ENCODE data around the gene COA8.

COA8 gene

GRCh38 chr14:103526247-103526913 is 36.4 kb upstream of the COA8 start:
- no peak for DNase-seq

- no peak for DNase-seq
Measured at GRCh38 chr14:103526914-103527248, 35.9 kb upstream of the COA8 start.

DNA sequence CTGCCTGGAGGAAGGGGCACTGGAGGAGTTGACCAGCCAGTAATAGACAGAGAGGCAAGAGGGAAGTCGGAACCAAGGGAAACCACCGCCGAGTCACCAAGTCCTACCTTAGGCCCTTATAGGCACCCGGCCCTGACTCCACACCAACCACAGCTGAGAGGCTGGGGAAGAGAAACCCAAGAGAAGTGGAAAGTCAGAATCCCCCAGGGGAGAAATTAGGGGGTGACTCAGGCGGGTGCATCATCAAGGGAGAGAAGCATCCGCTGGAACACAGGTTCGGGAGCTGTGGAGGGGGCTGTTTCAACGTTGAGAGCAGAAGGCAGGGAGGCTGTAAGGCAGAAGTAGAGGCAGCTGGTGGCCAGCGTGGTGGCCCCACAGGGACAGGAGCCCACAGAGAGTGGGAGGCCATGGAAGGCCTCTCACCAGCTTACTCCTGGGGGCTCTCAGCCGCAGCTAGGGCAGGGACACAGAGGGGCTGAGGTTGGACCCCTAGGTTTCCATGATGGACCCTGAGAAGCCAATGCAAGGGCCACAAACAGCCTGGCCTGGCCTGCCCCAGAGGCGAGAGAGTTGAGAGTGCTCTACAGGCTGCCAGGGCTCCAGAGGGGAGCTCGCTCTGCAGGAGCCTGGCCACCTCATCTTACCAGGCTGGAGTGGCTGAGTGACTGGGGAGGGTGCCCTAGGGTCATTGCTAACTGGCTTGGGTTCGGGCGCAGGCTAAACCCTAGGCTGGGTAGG is 35.2 kb upstream of the COA8 start:
- no peak for DNase-seq

- DNase-seq: peak; percentile 11
Measured at GRCh38 chr14:103528146-103528586, 34.6 kb upstream of the COA8 start.

DNA sequence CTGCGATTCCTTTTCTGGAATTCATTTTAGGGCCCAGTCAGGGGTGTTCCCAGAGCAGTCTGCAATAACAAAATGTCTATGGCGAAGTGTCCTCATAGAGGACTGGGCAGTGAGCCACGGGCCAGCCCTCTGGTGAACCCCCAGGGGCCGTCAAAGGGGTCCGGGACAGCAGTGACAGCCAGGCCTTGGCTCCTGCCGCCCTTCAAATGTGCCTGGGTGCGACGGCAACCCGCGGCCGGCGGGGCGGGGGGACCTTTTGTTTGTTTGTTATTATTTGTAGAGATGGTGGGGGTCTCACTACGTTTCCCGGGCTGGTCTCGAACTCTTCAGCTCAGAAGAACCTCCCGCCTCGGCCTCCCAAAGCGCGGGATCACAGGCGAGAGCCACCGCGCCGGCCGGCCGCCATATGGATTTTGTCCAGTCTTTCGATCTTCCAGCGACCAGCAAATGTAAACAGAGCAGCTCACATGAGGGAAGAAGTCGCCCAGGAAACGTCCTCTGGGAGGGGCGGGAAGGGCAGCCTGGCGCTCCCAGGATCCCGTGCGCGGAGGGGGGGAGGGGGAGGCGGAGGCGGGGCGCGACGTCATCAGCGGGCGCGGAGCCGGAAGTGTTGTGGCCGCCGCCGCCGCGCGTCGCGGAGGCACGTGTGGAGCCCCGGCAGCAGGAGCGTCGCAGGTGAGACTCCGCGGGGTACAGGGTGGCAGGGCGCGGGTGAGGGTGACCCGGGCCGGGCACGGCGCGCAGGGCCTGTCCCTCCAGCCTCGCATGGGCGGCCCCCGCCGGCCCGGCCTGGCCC is 34.0 kb upstream of the COA8 start, which contains the start of gene TRMT61A:
Gene TRMT61A (plus strand): TSS at position 610 of the 796 bp plus-strand sequence. CDS start 783 bp downstream, outside the sequence.
- peak; percentile 78 for DNase-seq

DNA sequence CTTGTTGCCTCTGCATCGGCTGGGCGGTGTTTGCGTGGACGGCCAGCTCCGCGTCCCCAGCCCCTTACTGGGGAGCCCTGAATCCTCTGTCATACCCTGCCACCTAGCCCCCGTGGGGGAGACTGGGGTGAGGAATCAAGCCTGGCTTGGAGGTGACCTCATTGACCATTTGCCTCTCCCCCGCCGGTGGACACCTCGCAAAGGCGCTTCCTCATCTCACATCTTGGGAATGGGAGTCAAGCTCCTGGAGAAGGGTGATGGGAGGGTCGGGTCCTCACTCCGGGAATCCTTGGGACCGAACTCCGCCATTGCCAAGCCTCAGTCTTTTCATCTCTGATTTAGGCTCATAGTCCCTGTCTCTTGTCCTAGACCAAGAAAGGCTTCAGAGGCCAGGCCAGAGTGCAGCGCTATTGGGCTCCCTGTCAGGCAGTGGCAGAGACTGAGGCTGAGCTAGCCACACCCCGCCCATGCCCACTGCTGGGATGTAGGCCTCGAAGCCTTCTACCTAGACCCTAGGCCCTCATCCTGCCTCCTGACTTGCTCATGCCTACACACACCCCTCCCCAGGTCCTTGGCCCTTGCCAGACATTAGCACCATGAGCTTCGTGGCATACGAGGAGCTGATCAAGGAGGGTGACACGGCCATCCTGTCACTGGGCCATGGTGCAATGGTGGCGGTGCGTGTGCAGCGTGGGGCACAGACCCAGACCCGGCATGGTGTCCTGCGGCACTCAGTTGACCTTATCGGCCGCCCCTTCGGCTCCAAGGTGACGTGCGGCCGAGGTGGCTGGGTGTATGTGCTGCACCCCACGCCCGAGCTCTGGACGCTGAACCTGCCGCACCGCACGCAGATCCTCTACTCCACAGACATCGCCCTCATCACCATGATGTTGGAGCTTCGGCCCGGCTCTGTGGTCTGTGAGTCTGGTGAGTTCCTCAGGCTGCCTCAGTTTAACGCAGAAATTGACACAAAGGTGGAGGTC is 33.1 kb upstream of the COA8 start:
- no peak for DNase-seq

- DNase-seq: no peak
Measured at GRCh38 chr14:103530390-103530789, 32.4 kb upstream of the COA8 start.

- DNase-seq: no peak
Measured at GRCh38 chr14:103530831-103531230, 31.9 kb upstream of the COA8 start.

- no peak for DNase-seq
Measured at GRCh38 chr14:103531421-103532215, 31.1 kb upstream of the COA8 start.

- DNase-seq: no peak
Measured at GRCh38 chr14:103532216-103533136, 30.3 kb upstream of the COA8 start.

DNA sequence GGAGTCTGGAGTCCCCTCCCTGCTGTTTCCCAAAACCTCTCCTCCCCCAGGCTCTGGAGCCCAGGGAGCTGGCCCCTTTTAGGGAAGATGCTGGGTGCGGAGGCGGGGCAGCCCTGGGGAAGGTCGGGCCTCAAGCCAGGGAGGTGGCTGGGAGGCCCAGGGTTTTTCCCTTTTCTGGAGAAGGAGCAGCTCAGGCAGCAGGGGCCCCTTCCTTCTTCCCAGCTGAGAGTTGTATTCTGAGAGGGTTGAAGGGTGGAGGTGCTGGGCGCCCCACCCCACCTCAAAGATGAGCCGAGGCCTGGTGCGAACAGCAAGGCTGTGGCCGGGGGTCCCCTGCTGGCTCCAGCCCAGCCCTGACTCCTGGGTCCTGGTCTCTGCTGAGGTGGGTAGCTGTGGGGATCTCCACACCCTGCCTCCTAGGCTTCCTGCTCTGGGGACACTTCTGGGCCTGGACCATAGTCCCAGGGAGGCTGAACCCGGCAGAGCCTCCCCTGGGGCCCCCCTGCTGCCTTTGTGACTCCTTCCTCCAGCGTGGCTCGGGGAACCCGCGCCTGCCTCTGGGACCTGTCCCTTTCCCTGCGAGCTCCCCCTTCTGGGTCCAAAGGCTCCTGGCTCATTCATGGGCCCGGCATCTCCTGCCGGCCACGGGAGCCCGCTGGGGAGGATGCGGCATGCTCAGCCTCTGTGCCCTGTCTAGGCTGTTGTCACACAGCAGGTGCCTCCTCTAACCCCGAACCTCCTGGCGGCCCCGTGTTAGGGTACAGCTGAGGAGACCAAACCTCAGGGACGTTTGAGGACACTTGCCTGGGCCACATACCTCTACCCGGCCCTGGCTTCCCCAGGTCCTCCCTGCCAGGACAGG is 29.4 kb upstream of the COA8 start:
- no peak for DNase-seq

- DNase-seq: peak; percentile 11
Measured at GRCh38 chr14:103533999-103534575, 28.7 kb upstream of the COA8 start.

- DNase-seq: no peak
Measured at GRCh38 chr14:103534576-103535061, 28.1 kb upstream of the COA8 start.

- no peak for DNase-seq
Measured at GRCh38 chr14:103535081-103535890, 27.5 kb upstream of the COA8 start.

DNA sequence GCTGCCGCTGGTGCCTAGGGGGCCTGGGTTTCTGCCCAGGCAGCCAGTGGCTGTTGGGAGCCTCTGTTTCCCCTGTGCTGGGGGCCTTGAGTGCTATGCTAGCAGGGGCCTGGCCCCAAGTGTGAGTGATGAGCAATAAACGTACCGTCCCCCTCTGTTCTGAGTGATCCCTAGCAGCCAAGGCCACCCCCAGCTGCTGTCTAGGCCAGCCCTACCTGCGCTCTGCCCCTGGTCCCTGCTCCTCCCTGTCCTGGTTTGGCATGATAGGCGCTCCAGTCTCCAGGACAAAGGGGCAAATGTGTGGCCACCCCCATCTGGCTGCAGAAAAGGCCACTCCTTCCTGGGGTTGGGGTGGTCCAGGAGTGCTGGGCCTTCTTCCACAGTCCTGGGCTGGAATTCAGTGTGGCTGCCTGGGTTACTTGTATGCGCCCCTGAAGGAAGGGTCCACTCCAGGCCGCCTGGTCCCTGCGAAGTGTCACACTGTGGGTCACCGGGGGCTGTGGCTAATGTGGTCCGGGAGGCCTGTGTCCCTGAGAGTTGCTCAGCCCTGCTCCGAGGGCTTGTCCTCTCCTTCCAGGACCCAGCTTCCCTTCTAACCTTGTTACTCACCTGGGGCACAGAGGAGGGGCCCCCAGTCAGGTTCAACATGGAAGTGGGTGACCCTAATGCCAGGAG is 26.7 kb upstream of the COA8 start:
- no peak for DNase-seq

GRCh38 chr14:103536693-103537092 is 26.1 kb upstream of the COA8 start:
- DNase-seq: no peak

Data from NCI-H2227 treated with DMSO at 0.1 percent for 48 hours (cell line).